Skeletal muscle satellite cell (primary cell): ENCODE data around the gene TEX2.

Experiments used
- H3K27me3 ChIP-seq: 2 replicates; pipeline ENCODE4 v1.7.0; 2013; ENCODE audit warnings: low read length; ENCODE audit not compliant: control insufficient read depth, insufficient read depth
- H3K36me3 ChIP-seq: 2 replicates; pipeline ENCODE4 v1.7.0; 2013; ENCODE audit warnings: mild to moderate bottlenecking, control low read depth, low read length; ENCODE audit not compliant: insufficient read depth
- H3K4me1 ChIP-seq: 2 replicates; pipeline ENCODE4 v1.7.0; 2013; ENCODE audit warnings: low read length; ENCODE audit not compliant: control insufficient read depth, insufficient read depth
- H3K4me2 ChIP-seq: 2 replicates; pipeline ENCODE4 v1.7.0; 2013; ENCODE audit warnings: mild to moderate bottlenecking, low read length
- H3K4me3 ChIP-seq: 2 replicates; pipeline ENCODE4 v1.7.0; 2013; ENCODE audit warnings: low read length
- H3K9ac ChIP-seq: 2 replicates; pipeline ENCODE4 v1.7.0; 2013; ENCODE audit warnings: mild to moderate bottlenecking, low read depth, low read length, moderate library complexity
- H3K9me3 ChIP-seq: replicated peaks from 2 replicates; pipeline ENCODE4 v1.7.0; 2013; ENCODE audit warnings: mild to moderate bottlenecking, control low read depth, low read length

Gene TEX2

DNA sequence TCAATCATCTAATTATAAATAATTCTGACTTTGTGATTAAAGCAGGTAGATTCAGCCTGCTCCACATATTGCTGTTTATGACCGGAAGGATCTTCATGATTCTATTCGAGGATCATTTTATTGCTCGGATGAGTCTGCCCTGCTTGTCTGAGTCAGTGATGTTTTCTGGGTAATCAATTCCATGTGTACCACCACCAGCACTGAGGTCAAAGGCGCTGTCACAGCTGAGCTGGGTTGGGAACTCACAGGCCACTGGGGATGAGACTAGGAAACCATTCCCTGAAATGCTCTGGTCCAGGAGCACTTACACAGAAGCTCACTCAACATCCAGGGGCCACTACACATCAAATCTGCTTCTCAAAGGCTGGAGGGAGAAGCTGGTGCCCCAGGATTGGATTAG, 102.7 kb downstream of the TEX2 start:
- peaks cover 11% of the 10 kb centered on the region for H3K4me1 ChIP-seq
- H3K36me3 ChIP-seq = peaks cover 10% of the 10 kb centered on the region
- no peaks in the 10 kb centered on the region for H3K9me3 ChIP-seq
- no peaks in the 10 kb centered on the region for H3K27me3 ChIP-seq
- no peak overlapping the region for H3K4me3 ChIP-seq
- H3K9ac ChIP-seq = no peak overlapping the region
- no peak overlapping the region for H3K4me2 ChIP-seq

DNA sequence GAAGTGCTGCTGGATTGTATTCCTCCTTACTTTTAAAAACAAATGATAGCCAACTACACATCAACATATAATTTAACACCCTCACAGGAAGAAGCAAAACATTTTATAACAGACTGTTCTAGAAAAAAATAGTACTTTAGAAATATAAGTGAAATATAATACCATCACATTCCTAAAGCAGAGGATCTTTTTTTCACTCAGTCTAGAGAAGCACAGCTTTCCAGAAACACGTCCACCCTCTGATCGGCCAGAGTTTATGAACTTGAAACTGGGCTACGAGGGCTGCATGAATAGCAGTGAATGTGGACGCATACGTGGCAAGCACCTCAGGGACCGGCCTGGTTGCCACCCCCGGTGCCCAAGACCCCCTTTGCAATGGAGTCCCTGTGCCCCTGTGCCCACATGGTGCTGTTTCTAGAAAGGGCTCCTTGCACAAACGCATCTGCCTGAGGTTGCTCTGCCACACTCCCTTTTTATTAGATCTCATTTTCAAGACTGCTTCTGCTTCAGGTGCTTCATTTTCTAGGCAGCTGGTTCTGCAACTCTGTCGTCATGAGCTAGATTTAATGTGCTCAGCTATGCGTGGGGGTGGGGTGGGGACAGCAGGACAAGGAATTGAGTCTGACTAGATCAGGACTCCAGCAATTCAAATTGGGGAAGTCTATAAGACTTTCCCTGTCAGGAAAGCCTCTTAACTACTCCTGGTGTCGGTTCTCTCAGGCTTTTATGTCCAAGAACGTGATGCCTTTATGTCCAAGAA, 104.0 kb downstream of the TEX2 start:
- H3K9me3 ChIP-seq = no peaks in the 10 kb centered on the region
- no peaks in the 10 kb centered on the region for H3K27me3 ChIP-seq
- peaks cover 11% of the 10 kb centered on the region for H3K4me1 ChIP-seq

DNA sequence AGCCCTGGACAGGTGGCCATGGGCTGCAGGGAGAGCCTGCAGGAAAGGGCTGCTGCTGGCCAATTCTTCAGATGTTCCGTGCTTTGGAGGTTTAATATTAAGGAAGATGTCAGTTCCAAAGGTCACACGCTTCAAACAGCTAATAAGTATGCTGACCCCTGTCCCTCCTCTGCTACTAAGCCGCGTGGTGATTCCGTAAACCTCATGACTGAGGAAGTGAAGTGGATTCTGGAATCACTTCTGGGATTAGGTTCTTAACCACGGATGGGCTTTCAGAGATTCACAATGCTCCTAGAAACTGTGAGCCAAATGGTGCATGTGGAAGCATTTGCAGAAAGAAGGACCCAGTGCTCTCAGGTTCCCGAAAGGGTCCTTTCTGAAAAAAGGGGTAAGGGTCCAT, 104.7 kb downstream of the TEX2 start:
- Histone ChIP-seq H3K9ac (no peak overlapping the region), H3K27me3 (no peaks in the 10 kb centered on the region), H3K4me2 (no peak overlapping the region), H3K9me3 (no peaks in the 10 kb centered on the region), H3K36me3 (peaks cover 10% of the 10 kb centered on the region), H3K4me3 (no peak overlapping the region), H3K4me1 (peaks cover 11% of the 10 kb centered on the region)

More for the DNA sequence above, 104.0 kb downstream of the TEX2 start:
- no peak overlapping the region for H3K4me3 ChIP-seq
- H3K9ac ChIP-seq = no peak overlapping the region
- H3K4me2 ChIP-seq = no peak overlapping the region
- peaks cover 6% of the 10 kb centered on the region for H3K36me3 ChIP-seq

DNA sequence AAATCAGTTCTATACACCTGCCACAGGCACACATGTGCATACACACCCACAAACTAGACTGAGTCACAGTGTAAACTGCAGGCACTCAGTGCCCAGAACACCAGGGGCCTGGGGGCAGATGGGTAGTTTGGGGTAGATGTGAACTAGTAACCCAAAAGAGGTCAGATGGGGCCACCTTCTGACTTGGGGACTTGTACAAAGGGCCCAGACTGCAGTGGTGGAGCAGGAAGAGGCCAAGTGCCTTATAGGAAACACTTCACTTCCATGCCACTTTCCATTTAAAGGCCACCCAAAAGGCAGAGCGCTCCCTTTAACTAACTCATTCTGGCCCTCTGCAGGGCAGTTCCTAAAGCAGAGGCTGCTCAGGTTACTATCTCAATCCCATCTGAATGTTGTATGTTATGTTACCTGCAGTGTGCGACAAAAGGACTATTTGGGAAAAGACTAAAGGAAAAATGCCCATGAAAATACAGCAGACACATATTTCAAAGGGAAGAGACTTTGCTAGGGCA, 105.3 kb downstream of the TEX2 start:
- Histone ChIP-seq H3K27me3 (no peaks in the 10 kb centered on the region), H3K4me1 (peaks cover 11% of the 10 kb centered on the region), H3K9ac (no peak overlapping the region), H3K4me2 (no peak overlapping the region), H3K9me3 (no peaks in the 10 kb centered on the region), H3K36me3 (peaks cover 15% of the 10 kb centered on the region), H3K4me3 (no peak overlapping the region)

DNA sequence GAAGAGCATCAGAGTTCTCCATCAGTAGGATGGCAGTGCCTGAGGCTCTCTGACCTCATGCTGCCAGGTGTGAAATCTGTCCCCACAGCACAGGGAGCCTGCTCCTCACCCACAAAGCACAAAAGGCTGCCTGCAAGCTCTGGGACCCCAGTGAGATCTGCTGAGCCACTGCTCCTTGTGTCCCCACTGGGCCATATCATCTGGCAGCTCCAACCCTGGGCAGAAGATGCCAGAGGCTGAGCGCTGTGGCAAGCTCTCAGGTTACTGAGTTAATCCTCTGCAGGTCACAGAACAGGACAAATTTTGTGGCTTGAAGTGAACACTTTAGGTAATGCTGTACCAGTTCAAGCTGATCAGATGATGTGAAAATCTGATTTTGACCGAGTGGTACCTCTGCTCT, 106.4 kb downstream of the TEX2 start:
- Histone ChIP-seq H3K27me3 (no peaks in the 10 kb centered on the region), H3K4me3 (no peak overlapping the region), H3K4me2 (no peak overlapping the region), H3K36me3 (peaks cover 15% of the 10 kb centered on the region), H3K9ac (no peak overlapping the region), H3K4me1 (peaks cover 11% of the 10 kb centered on the region), H3K9me3 (no peaks in the 10 kb centered on the region)

DNA sequence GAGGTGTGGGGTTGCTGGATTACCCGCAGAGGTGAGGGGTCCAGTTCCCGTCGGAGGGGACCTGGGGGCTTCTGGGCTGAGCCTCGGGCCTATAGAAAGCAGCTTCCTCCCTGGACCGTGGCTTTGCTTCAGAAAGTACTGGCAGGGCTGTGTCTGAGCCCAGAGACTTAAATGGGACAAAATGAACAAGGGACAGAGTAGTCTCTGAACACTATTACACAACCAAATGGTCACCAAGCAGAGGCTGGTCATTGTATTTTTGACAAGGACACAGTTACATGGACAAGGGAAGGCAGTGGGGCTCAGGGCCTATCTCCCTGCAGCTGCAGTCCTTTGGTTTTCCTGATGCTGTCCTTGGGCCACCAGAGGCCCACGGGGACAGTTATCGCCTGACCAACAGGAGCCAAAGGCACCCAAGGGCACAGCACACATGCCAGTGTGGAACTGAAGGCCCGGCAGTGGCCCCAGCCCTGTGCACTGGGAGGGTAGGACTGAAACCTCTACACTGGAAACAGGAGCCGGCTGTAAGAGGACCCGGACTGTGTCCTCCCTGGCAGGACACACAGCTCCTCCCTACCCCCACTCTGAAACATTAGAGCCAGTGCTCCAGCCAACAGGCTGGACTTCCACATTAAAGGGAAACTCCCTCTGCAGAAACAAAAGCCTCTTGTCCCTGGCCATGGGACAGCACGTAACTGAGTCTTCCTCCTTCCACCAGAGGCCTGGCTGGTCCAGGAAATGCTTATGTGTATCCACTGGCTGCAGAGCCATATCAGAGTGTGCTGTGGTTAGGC, 107.1 kb downstream of the TEX2 start:
- H3K4me3 ChIP-seq = no peak overlapping the region
- peaks cover 15% of the 10 kb centered on the region for H3K36me3 ChIP-seq
- H3K27me3 ChIP-seq = no peaks in the 10 kb centered on the region
- no peak overlapping the region for H3K9ac ChIP-seq
- no peak overlapping the region for H3K4me2 ChIP-seq
- H3K9me3 ChIP-seq = no peaks in the 10 kb centered on the region
- peaks cover 11% of the 10 kb centered on the region for H3K4me1 ChIP-seq

GRCh38 chr17:64155129-64155528, 107.9 kb downstream of the TEX2 start:
- no peak overlapping the region for H3K9ac ChIP-seq
- H3K4me1 ChIP-seq = peaks cover 17% of the 10 kb centered on the region
- no peak overlapping the region for H3K4me2 ChIP-seq
- H3K27me3 ChIP-seq = no peaks in the 10 kb centered on the region
- peaks cover 15% of the 10 kb centered on the region for H3K36me3 ChIP-seq
- no peak overlapping the region for H3K4me3 ChIP-seq
- no peaks in the 10 kb centered on the region for H3K9me3 ChIP-seq

DNA sequence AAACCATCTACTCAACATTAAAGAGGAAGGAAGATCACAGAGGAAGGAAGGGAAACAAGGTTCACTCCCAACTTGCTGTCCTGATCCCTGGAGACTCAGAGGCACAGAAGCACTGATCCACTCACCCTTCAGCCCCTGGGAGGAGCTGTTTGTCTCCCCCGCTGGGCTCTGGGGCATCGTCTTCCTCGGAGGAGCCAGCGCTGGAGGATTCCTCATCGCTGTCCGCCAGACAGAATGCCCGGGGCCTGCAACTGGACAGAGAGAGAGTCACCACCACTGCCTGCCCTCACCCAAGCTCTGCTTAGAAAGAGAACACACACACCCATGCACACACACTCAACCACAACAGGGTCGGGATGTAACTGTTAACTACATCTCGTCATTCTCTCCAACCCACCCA, 108.3 kb downstream of the TEX2 start:
- Histone ChIP-seq H3K4me3 (no peak overlapping the region), H3K4me1 (peaks cover 20% of the 10 kb centered on the region)

DNA sequence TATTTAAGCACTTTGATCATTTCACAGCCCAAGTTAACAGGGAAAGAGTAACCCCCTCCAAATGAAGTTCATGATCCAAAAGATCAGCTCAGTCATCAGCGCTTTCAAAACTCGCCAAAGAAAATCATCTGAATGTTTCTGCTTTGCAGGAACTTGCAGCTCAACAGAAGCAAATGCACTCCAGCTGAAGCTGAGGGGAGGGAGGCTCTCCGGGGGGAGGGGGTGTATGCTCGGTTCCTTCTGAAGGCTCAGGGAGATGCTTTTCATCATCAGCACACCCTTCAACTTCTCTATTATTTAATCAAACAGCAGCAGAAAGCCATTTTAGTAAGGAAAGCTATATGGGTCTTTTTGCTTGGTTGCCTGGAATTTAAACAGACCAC, 108.8 kb downstream of the TEX2 start:
- Histone ChIP-seq H3K36me3 (peaks cover 15% of the 10 kb centered on the region), H3K27me3 (no peaks in the 10 kb centered on the region), H3K9ac (no peak overlapping the region), H3K9me3 (no peaks in the 10 kb centered on the region), H3K4me1 (peaks cover 20% of the 10 kb centered on the region), H3K4me2 (no peak overlapping the region), H3K4me3 (no peak overlapping the region)

More for the DNA sequence above, 108.3 kb downstream of the TEX2 start:
- Histone ChIP-seq H3K27me3 (no peaks in the 10 kb centered on the region), H3K9ac (no peak overlapping the region), H3K4me2 (no peak overlapping the region), H3K36me3 (peaks cover 15% of the 10 kb centered on the region), H3K9me3 (no peaks in the 10 kb centered on the region)

DNA sequence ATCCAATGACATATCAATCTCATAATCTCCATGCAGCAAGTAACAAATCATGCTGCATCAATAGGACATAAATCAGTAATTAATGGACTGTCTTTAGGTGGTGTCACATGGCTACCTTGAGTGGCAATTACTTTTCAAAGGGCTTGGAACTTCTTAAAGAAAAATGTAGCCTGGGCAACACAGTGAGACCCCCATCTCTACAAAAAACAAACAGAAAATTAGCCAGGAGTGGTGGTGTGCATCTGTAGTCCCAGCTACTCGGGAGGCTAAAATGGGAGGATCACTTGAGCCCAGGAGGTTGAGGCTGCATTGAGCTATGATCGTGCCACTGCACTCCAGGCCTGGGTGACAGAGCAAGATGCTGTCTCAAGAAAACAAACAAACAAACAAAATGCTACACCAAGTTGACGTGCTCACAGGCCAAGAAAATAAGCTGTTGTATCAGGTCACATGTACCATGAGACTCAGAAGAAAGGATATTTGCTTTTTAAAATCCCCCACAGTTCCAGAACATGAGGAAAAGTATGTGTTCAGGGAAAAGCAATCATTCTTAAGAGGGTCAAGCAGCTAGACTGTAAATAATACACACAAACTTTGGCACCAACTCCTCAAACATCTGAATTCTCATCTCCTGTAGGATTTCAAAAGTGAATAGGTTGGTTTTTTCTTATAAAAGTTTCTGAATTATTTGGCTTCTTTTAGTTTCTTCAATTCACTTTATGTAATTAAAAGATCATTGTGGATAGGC, 109.3 kb downstream of the TEX2 start:
- no peak overlapping the region for H3K4me2 ChIP-seq
- peaks cover 20% of the 10 kb centered on the region for H3K4me1 ChIP-seq
- peaks cover 15% of the 10 kb centered on the region for H3K36me3 ChIP-seq
- H3K9ac ChIP-seq = no peak overlapping the region
- no peaks in the 10 kb centered on the region for H3K9me3 ChIP-seq
- H3K27me3 ChIP-seq = no peaks in the 10 kb centered on the region
- no peak overlapping the region for H3K4me3 ChIP-seq

- no peak overlapping the region for H3K4me2 ChIP-seq
- H3K36me3 ChIP-seq = peaks cover 15% of the 10 kb centered on the region
- peaks cover 20% of the 10 kb centered on the region for H3K4me1 ChIP-seq
- no peak overlapping the region for H3K9ac ChIP-seq
- H3K9me3 ChIP-seq = no peaks in the 10 kb centered on the region
- H3K27me3 ChIP-seq = no peaks in the 10 kb centered on the region
- no peak overlapping the region for H3K4me3 ChIP-seq
Observed at GRCh38 chr17:64152428-64153125, 110.5 kb downstream of the TEX2 start.
